HepG2 (cell line): ENCODE results near the gene FAM228B. TPM values are rescaled to one million over a fixed set of nuclear protein-coding genes. Genes with fewer than 3 reads are reported as not detected.
A peak's percentile ranks its signal among the peaks of the same experiment; 100 is the strongest.

Experiments
- CENPT ChIP-seq: sonication (generic); formaldehyde crosslinking; IDR thresholded peaks from 2 replicates; pipeline ENCODE4 v1.8.0; 2022; ENCODE audit warnings: low read depth, mild to moderate bottlenecking, moderate library complexity, missing genetic modification reagents
- HMG20A ChIP-seq: IDR thresholded peaks from 2 replicates; pipeline ENCODE4 v1.6.1; 2016; ENCODE audit warnings: borderline replicate concordance
- HMG20B ChIP-seq: conservative IDR thresholded peaks from 2 replicates; pipeline ENCODE4 v1.6.1; 2016; ENCODE audit warnings: missing genetic modification reagents, missing compliant biosample characterization
- HOXD1 ChIP-seq: sonication (generic); formaldehyde crosslinking; IDR thresholded peaks from 2 replicates; pipeline ENCODE4 v1.5.0; 2020; ENCODE audit warnings: missing genetic modification reagents
- NPAS2 ChIP-seq: sonication (generic); formaldehyde crosslinking; IDR thresholded peaks from 2 replicates; pipeline ENCODE4 v1.8.0; 2022; ENCODE audit warnings: mild to moderate bottlenecking, missing genetic modification reagents, borderline replicate concordance
- NR2F1 ChIP-seq, 2 experiments: fragments of 450-650 bp in 1 of 2; formaldehyde crosslinking in 1 of 2; IDR thresholded peaks; 2 replicates each; pipeline versions ENCODE4 v1.5.0 to v1.6.1; 2016 to 2020; ENCODE audit warnings: mild to moderate bottlenecking in 1 of 2, missing compliant biosample characterization in 1 of 2, missing genetic modification reagents in 1 of 2, moderate library complexity in 1 of 2
- SALL1 ChIP-seq: sonication (generic); formaldehyde crosslinking; IDR thresholded peaks from 2 replicates; pipeline ENCODE4 v1.8.0; 2022; ENCODE audit warnings: mild to moderate bottlenecking, missing genetic modification reagents
- SAP130 ChIP-seq: IDR thresholded peaks from 2 replicates; pipeline ENCODE4 v1.6.1; 2016; ENCODE audit warnings: low read depth
- TCF7 ChIP-seq: sonication (generic); IDR thresholded peaks from 2 replicates; pipeline ENCODE4 v1.6.1; 2016; ENCODE audit warnings: antibody characterized with exemption, low read depth
- XRCC5 ChIP-seq: fragments of 200-400 bp; formaldehyde crosslinking; optimal IDR thresholded peaks from 2 replicates; pipeline ENCODE3; 2017; ENCODE audit warnings: mild to moderate bottlenecking, low read length
- polyA plus RNA-seq, 8 experiments: library from polyadenylated mRNA; depleted of rRNA in 3 of 8; stranded (reverse) in 7 of 8; unstranded in 1 of 8; fragments of >200 nt; fragmentation: Illumina TruSeq in 4 of 8; extraction: Trizol in 4 of 8; gene quantifications; 2 replicates each; pipeline versions ENCODE4 v1.2.1 to v1.2.3, GENCODE V29; 2011 to 2016; ENCODE audit warnings: low read depth in 4 of 8, missing spikeins in 1 of 8, mixed read lengths in 1 of 8; ENCODE audit not compliant: insufficient read depth in 1 of 8
- total RNA-seq, 5 experiments: library from RNA; depleted of rRNA; stranded (reverse); fragments of >200 nt; fragmentation: Illumina TruSeq; extraction: Trizol; gene quantifications; 2 replicates each; pipeline ENCODE4 v1.2.3, GENCODE V29; 2016; ENCODE audit warnings: low read depth in 1 of 5
- TF ChIP-seq, protein P1 (sequence below), 2 experiments: sonication (generic) in 1 of 2; formaldehyde crosslinking in 1 of 2; IDR thresholded peaks; 2 replicates each; pipeline versions ENCODE4 v1.5.1 to v1.6.1; 2011 to 2020; ENCODE audit warnings: borderline replicate concordance in 1 of 2, low read depth in 1 of 2, low read length in 1 of 2, mild to moderate bottlenecking in 1 of 2, missing genetic modification reagents in 1 of 2, moderate library complexity in 1 of 2
- TF ChIP-seq, protein P2 (sequence below): sonication (generic); formaldehyde crosslinking; IDR thresholded peaks from 2 replicates; pipeline ENCODE4 v1.5.1; 2020; ENCODE audit warnings: mild to moderate bottlenecking, missing genetic modification reagents, moderate library complexity
- TF ChIP-seq, protein P3 (sequence below): IDR thresholded peaks from 2 replicates; pipeline ENCODE4 v1.6.1; 2012; ENCODE audit warnings: inconsistent platforms
- TF ChIP-seq, protein P4 (sequence below): sonication (generic); formaldehyde crosslinking; IDR thresholded peaks from 2 replicates; pipeline ENCODE4 v1.4.0; 2020; ENCODE audit warnings: mild to moderate bottlenecking, missing genetic modification reagents
- TF ChIP-seq, protein P5 (sequence below): sonication (generic); formaldehyde crosslinking; IDR thresholded peaks from 2 replicates; pipeline ENCODE4 v1.4.0; 2020; ENCODE audit warnings: mild to moderate bottlenecking, missing genetic modification reagents
- TF ChIP-seq, protein P6 (sequence below), 2 experiments: sonication (generic) in 1 of 2; formaldehyde crosslinking in 1 of 2; IDR thresholded peaks; 2 replicates each; pipeline versions ENCODE4 v1.4.0 to v1.6.1; 2018 to 2020; ENCODE audit warnings: missing genetic modification reagents in 2 of 2, borderline replicate concordance in 1 of 2, low read depth in 1 of 2, mild to moderate bottlenecking in 1 of 2, missing biosample characterization in 1 of 2

FAM228B gene
- total and polyA plus RNA-seq, 2 of the 13 experiments (the other 11 are each of a cell fraction or from before 2014, with no cell fraction given), result 0.79 to 1.1 TPM

DNA sequence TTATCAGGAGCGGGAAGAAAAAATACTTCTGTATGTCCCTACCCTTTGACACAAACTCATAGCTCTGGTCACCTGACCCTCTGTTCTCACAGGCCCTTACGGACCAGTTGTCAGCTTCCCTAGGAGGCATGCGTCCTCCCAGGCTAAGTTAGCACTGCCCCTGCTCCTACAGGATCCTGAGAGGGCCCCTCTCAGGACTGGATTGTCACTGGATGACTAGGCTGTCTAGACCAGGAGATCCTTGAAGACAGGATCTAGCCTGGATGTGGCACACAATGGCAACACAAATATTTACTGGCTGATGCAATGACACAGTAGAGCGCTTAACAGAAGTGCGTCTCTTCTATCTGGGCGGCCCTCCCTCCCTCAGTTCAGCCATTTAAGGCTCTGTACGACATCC is 59.2 kb downstream of the FAM228B start (continued):
- TF ChIP-seq, protein P1, sequence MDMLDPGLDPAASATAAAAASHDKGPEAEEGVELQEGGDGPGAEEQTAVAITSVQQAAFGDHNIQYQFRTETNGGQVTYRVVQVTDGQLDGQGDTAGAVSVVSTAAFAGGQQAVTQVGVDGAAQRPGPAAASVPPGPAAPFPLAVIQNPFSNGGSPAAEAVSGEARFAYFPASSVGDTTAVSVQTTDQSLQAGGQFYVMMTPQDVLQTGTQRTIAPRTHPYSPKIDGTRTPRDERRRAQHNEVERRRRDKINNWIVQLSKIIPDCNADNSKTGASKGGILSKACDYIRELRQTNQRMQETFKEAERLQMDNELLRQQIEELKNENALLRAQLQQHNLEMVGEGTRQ (IDR thresholded peaks at IDR 0.05; ENCODE audit: low read depth, low read length), result peak; percentile 45; the same call in 1 of the 2 replicates
- TF ChIP-seq, protein P1 (CRISPR knock-in tag; IDR thresholded peaks at IDR 0.05; ENCODE audit: borderline replicate concordance), result peak; percentile 65; the same call in 1 of the 2 replicates
- TF ChIP-seq TCF7, result no peak
- TF ChIP-seq, protein P2, sequence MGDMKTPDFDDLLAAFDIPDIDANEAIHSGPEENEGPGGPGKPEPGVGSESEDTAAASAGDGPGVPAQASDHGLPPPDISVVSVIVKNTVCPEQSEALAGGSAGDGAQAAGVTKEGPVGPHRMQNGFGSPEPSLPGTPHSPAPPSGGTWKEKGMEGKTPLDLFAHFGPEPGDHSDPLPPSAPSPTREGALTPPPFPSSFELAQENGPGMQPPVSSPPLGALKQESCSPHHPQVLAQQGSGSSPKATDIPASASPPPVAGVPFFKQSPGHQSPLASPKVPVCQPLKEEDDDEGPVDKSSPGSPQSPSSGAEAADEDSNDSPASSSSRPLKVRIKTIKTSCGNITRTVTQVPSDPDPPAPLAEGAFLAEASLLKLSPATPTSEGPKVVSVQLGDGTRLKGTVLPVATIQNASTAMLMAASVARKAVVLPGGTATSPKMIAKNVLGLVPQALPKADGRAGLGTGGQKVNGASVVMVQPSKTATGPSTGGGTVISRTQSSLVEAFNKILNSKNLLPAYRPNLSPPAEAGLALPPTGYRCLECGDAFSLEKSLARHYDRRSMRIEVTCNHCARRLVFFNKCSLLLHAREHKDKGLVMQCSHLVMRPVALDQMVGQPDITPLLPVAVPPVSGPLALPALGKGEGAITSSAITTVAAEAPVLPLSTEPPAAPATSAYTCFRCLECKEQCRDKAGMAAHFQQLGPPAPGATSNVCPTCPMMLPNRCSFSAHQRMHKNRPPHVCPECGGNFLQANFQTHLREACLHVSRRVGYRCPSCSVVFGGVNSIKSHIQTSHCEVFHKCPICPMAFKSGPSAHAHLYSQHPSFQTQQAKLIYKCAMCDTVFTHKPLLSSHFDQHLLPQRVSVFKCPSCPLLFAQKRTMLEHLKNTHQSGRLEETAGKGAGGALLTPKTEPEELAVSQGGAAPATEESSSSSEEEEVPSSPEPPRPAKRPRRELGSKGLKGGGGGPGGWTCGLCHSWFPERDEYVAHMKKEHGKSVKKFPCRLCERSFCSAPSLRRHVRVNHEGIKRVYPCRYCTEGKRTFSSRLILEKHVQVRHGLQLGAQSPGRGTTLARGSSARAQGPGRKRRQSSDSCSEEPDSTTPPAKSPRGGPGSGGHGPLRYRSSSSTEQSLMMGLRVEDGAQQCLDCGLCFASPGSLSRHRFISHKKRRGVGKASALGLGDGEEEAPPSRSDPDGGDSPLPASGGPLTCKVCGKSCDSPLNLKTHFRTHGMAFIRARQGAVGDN (CRISPR knock-in tag), result no peak
- TF ChIP-seq NPAS2 (CRISPR knock-in tag), result no peak
- TF ChIP-seq, protein P3, sequence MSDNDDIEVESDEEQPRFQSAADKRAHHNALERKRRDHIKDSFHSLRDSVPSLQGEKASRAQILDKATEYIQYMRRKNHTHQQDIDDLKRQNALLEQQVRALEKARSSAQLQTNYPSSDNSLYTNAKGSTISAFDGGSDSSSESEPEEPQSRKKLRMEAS, result no peak
- TF ChIP-seq, protein P4, sequence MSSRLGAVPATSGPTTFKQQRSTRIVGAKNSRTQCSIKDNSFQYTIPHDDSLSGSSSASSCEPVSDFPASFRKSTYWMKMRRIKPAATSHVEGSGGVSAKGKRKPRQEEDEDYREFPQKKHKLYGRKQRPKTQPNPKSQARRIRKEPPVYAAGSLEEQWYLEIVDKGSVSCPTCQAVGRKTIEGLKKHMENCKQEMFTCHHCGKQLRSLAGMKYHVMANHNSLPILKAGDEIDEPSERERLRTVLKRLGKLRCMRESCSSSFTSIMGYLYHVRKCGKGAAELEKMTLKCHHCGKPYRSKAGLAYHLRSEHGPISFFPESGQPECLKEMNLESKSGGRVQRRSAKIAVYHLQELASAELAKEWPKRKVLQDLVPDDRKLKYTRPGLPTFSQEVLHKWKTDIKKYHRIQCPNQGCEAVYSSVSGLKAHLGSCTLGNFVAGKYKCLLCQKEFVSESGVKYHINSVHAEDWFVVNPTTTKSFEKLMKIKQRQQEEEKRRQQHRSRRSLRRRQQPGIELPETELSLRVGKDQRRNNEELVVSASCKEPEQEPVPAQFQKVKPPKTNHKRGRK (CRISPR knock-in tag), result no peak
- peak; percentile 21; the same call in 1 of the 2 replicates for TF ChIP-seq SALL1 (CRISPR knock-in tag)
- TF ChIP-seq NR2F1 (CRISPR knock-in tag; IDR thresholded peaks at IDR 0.05), result no peak
- no peak for TF ChIP-seq XRCC5
- no peak for TF ChIP-seq CENPT (CRISPR knock-in tag)
- TF ChIP-seq, protein P5, sequence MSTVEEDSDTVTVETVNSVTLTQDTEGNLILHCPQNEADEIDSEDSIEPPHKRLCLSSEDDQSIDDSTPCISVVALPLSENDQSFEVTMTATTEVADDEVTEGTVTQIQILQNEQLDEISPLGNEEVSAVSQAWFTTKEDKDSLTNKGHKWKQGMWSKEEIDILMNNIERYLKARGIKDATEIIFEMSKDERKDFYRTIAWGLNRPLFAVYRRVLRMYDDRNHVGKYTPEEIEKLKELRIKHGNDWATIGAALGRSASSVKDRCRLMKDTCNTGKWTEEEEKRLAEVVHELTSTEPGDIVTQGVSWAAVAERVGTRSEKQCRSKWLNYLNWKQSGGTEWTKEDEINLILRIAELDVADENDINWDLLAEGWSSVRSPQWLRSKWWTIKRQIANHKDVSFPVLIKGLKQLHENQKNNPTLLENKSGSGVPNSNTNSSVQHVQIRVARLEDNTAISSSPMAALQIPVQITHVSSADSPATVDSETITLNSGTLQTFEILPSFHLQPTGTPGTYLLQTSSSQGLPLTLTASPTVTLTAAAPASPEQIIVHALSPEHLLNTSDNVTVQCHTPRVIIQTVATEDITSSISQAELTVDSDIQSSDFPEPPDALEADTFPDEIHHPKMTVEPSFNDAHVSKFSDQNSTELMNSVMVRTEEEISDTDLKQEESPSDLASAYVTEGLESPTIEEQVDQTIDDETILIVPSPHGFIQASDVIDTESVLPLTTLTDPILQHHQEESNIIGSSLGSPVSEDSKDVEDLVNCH (CRISPR knock-in tag), result no peak
- TF ChIP-seq HOXD1 (CRISPR knock-in tag), result no peak
- TF ChIP-seq, protein P6, sequence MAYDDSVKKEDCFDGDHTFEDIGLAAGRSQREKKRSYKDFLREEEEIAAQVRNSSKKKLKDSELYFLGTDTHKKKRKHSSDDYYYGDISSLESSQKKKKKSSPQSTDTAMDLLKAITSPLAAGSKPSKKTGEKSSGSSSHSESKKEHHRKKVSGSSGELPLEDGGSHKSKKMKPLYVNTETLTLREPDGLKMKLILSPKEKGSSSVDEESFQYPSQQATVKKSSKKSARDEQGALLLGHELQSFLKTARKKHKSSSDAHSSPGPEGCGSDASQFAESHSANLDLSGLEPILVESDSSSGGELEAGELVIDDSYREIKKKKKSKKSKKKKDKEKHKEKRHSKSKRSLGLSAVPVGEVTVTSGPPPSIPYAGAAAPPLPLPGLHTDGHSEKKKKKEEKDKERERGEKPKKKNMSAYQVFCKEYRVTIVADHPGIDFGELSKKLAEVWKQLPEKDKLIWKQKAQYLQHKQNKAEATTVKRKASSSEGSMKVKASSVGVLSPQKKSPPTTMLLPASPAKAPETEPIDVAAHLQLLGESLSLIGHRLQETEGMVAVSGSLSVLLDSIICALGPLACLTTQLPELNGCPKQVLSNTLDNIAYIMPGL (CRISPR knock-in tag; IDR thresholded peaks at IDR 0.05; ENCODE audit: borderline replicate concordance in 1 of 2, low read depth in 1 of 2), result 0 out of 4 replicates have a peak, but pooled peaks of 1 of the 2 experiments have one; percentile 16
- TF ChIP-seq SAP130 (CRISPR knock-in tag), result 0 out of 2 replicates have a peak, but pooled peaks have one; percentile 23
- no peak for TF ChIP-seq HMG20A
- no peak for TF ChIP-seq HMG20B
